MCF 10A (cell line): ENCODE results near the gene MTFMT. TPM values are rescaled to one million over a fixed set of nuclear protein-coding genes. Genes with fewer than 3 reads are reported as not detected.

ENCODE experiments used
- BruUV-seq: library from RNA; stranded (reverse); fragments of 400-500 nt; replicated peaks from 2 replicates; lab custom pipeline; 2021; lab: Mats Ljungman, UMichigan
- CTCF ChIA-PET: fragments of 300-600 bp; sonication (Branson Sonifier 250); formaldehyde crosslinking; extraction: SDS; loops from one replicate; lab custom pipeline; 2021; ENCODE audit warnings: antibody characterized with exemption, inconsistent platforms; lab: Yijun Ruan, JAX
- POLR2A ChIA-PET: fragments of 300-600, 350-650 bp; sonication (Branson Sonifier 250); formaldehyde crosslinking; extraction: SDS; loops from one replicate; lab custom pipeline; 2020; ENCODE audit warnings: antibody characterized with exemption, inconsistent platforms; lab: Yijun Ruan, JAX
- DNase-seq: peaks from one replicate; pipeline ENCODE4 v3.0.0-alpha.2; 2018; ENCODE audit not compliant: unreplicated experiment
- H3K27ac Mint-ChIP-seq: one replicate; pipeline ENCODE4 v1.8.0; 2022; ENCODE audit warnings: mild to moderate bottlenecking, low read depth, mixed read lengths; ENCODE audit not compliant: unreplicated experiment
- H3K27me3 Mint-ChIP-seq: one replicate; pipeline ENCODE4 v1.8.0; 2022; ENCODE audit warnings: mixed read lengths; ENCODE audit not compliant: insufficient read depth, unreplicated experiment
- H3K36me3 Mint-ChIP-seq: one replicate; pipeline ENCODE4 v1.8.0; 2022; ENCODE audit warnings: mild to moderate bottlenecking, moderate library complexity, mixed read lengths; ENCODE audit not compliant: insufficient read depth, unreplicated experiment
- H3K4me1 Mint-ChIP-seq: one replicate; pipeline ENCODE4 v1.8.0; 2022; ENCODE audit warnings: mixed read lengths; ENCODE audit not compliant: insufficient read depth, unreplicated experiment
- H3K4me3 Mint-ChIP-seq: one replicate; pipeline ENCODE4 v1.8.0; 2022; ENCODE audit warnings: mild to moderate bottlenecking, moderate library complexity, mixed read lengths; ENCODE audit not compliant: unreplicated experiment
- H3K9me3 Mint-ChIP-seq: one replicate; pipeline ENCODE4 v1.8.0; 2022; ENCODE audit warnings: mixed read lengths; ENCODE audit not compliant: unreplicated experiment
- intact Hi-C: fragments of 100-400 bp; cut with micrococcal nuclease; formaldehyde crosslinking; loops from 2 replicates; pipeline ENCODE4 v1.14.1; 2022
- total RNA-seq: library from RNA; stranded (reverse); gene quantifications from 2 replicates; pipeline ENCODE4 v1.2.3, GENCODE V29; 2022
- TF ChIP-seq, protein P1 (sequence below): fragments of 200-600 bp; IDR thresholded peaks from one replicate; pipeline ENCODE4 v1.8.0; 2022; ENCODE audit warnings: antibody characterized with exemption, mild to moderate bottlenecking; ENCODE audit not compliant: unreplicated experiment

The MTFMT gene
- total RNA-seq, 1 experiment from 2014 or later, result 15.9 TPM

DNA sequence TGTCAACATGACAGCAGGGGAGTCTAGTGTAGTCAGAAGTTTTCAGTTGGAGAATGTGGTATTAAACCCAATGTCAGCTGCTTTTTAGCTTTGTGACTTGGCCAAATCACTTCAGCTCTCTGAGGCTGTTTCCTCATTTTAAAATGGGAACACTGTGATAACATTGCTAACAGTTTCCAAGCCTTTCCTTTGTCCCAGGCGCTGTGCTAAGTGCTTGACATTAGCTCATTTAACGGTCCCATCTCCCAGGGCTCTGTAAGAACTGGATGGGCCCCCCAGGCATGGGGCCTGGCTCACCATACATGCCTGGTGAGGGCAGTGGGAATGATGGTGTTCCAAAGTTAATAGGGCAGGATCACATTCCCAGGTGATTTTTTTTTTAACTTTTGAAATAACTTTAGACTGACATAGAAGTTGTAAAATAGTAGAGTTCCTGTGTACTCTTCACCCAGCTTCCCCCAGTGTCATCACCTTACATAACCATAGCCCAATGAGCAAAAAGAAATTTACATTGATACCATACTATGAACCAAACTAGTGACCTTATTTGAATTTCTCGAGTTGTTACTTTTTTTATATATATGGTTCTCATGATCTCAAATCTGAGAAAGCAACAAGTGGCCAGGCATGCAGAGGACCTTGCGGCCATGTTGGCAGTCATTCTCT is 30.6 kb upstream of the MTFMT start:
- Mint-ChIP-seq H3K4me3 (no peak overlapping the region), H3K27me3 (no peaks in the 10 kb centered on the region), H3K27ac (no peak overlapping the region), H3K4me1 (peaks cover 4% of the 10 kb centered on the region), H3K9me3 (no peaks in the 10 kb centered on the region), H3K36me3 (no peaks in the 10 kb centered on the region)
- TF ChIP-seq, protein P1, sequence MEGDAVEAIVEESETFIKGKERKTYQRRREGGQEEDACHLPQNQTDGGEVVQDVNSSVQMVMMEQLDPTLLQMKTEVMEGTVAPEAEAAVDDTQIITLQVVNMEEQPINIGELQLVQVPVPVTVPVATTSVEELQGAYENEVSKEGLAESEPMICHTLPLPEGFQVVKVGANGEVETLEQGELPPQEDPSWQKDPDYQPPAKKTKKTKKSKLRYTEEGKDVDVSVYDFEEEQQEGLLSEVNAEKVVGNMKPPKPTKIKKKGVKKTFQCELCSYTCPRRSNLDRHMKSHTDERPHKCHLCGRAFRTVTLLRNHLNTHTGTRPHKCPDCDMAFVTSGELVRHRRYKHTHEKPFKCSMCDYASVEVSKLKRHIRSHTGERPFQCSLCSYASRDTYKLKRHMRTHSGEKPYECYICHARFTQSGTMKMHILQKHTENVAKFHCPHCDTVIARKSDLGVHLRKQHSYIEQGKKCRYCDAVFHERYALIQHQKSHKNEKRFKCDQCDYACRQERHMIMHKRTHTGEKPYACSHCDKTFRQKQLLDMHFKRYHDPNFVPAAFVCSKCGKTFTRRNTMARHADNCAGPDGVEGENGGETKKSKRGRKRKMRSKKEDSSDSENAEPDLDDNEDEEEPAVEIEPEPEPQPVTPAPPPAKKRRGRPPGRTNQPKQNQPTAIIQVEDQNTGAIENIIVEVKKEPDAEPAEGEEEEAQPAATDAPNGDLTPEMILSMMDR, result no peak
- intact Hi-C loops, result loop anchor here (10.0 kb wide), 1 partner anchor 325 kb away; no protein-coding TSS in a partner anchor
- DNase-seq, result no peak
- BruUV-seq, result no TSS peak
- POLR2A ChIA-PET, result no interaction called here
- CTCF ChIA-PET, result interaction anchor here (0.6 to 0.9 kb wide), 4 partner anchors 25 to 1558 kb away, joined by 3 read pairs; no protein-coding TSS in a partner anchor

DNA sequence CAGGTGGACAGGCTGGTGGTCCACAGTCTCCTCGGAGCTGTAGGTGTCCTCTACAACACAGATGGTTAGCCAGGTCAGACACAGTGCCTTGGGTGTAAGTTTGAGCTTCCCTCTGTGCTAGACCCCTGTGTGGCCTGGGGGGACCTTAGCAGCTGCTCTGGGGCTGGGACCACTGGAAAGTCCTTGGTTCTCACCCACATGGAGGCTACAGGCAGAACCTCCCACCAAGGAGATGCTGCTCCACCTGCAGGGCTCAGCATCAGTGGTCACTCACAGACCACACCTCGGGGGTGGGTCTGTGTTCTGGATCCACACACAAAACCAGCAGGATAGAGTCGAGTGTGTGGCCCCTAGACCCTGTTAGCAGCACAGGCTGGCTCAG is 29.9 kb upstream of the MTFMT start:
- POLR2A ChIA-PET, result interaction anchor here (0.6 kb wide), 1 partner anchor 15 kb away, joined by 3 read pairs; no protein-coding TSS in a partner anchor
- H3K27ac Mint-ChIP-seq, result no peak overlapping the region
- CTCF ChIA-PET, result interaction anchor here (0.6 to 0.7 kb wide), 3 partner anchors 26 to 1802 kb away, joined by 3 read pairs; no protein-coding TSS in a partner anchor
- H3K4me1 Mint-ChIP-seq, result peaks cover 4% of the 10 kb centered on the region
- H3K27me3 Mint-ChIP-seq, result no peaks in the 10 kb centered on the region
- intact Hi-C loops, result loop anchor here (10.0 kb wide), 1 partner anchor 325 kb away; no protein-coding TSS in a partner anchor
- no peak for DNase-seq
- H3K9me3 Mint-ChIP-seq, result no peaks in the 10 kb centered on the region
- TF ChIP-seq, protein P1, result no peak
- no TSS peak for BruUV-seq
- no peaks in the 10 kb centered on the region for H3K36me3 Mint-ChIP-seq
- no peak overlapping the region for H3K4me3 Mint-ChIP-seq

- DNase-seq, result no peak
- no peaks in the 10 kb centered on the region for H3K27me3 Mint-ChIP-seq
- TF ChIP-seq, protein P1, result no peak
- ChIA-PET POLR2A (interaction anchor here (0.6 kb wide), 1 partner anchor 16 kb away, joined by 3 read pairs; no protein-coding TSS in a partner anchor), CTCF (interaction anchor here (0.6 to 1.3 kb wide), 4 partner anchors 26 to 1803 kb away, joined by 3 to 4 read pairs (median 3); no protein-coding TSS in a partner anchor)
- H3K36me3 Mint-ChIP-seq, result no peaks in the 10 kb centered on the region
- H3K27ac Mint-ChIP-seq, result no peak overlapping the region
- H3K4me1 Mint-ChIP-seq, result peaks cover 4% of the 10 kb centered on the region
- H3K4me3 Mint-ChIP-seq, result no peak overlapping the region
- H3K9me3 Mint-ChIP-seq, result no peaks in the 10 kb centered on the region
- intact Hi-C loops, result loop anchor here (10.0 kb wide), 1 partner anchor 326 kb away; no protein-coding TSS in a partner anchor
- no TSS peak for BruUV-seq
These were observed 29.2 kb upstream of the MTFMT start for GRCh38 chr15:65058394-65059368.
